Putamen (tissue), 1 donor: ENCODE measurements around the gene ADAMTS2.

Source experiments
- DNase-seq: peaks from one replicate; pipeline ENCODE4 v3.0.0-alpha.2; 2016; ENCODE audit warnings: low spot score

ADAMTS2 gene

DNA sequence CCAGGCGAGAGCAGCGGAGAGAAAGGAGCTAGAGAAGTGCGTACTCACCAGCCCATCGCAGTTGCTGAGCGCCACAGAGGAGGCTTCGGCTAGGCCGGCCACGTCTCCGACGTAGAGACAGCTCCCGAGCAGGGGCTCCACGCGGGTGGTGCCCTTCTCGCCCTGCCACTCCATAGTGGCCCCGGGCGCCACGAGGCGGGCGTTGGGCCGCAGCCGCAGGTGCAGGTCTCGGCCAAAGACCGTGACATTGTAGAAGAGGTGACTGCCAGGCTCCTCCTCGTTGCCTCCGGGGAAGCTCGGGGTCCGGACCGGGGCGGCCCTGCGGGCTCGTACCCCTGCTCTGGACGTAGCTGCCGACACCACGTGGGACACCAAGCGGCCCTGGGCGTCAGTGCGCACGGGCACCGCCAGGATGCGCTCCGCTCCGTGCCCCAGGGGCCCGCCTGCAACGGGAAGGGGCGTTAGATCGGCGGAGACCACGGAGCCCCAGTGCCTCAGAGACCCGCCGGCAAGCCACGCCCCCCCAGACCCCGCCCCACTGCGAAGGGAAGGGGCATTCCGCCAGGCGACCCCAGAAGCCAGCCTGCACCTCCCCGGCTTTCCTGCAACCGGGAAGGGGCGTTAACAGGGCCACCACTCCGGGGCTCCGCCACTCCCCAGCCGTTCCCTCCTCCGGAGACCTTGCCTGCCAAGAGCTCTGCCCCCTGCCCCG is 1.4 kb downstream of the ADAMTS2 start:
- DNase-seq = no peak

DNA sequence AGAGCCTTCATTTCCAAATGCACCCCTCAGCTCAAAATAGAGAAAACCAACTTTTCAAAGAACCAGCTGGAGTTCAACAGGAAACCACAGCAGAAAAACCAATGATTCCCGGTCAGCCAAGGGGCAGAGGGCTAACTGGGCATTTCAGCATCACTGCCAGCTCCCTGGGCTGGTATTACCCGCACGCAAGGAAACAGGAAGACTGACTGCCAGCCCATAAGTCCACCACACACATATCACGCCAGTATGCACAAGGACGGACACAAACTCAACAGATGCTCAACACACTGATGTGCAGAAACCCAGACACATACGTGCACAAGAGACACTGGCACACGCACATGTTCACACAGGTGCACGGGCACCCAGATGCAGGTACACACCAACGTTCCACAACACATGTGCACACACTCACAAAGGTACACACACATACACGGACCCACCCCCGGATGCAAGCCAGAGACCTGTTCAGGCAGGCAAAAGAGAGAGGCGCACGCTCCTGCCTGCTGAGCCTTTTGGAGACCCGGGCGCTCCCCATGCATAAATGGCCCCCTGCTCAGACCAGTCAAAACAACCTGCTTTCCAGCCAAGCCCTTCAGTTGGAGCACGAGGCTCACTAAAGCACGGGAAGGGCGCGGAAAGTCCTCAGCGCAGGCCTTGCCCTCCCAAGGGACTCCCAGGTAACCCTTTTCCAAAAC is 2.1 kb downstream of the ADAMTS2 start:
- DNase-seq = no peak

DNA sequence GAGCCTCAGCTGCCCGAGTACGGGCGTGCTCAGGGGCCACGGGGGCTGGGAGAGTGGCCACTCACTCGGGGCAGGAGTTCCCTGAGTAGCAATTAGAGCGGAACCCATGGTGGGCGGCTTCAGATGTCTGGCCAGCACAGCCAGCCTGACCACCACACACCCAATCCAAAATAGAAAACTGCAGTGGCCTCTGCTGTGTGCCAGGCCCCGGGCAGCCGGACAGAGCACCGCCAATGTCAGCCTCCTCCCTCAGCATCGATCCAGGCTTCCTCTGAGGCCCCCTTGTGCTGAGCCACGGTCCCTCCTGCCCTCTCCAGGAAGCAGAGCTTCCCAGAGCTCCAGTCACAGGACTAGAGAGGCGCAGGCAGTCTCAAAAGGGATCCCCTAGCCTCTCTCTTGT is 2.7 kb downstream of the ADAMTS2 start:
- DNase-seq = no peak

DNA sequence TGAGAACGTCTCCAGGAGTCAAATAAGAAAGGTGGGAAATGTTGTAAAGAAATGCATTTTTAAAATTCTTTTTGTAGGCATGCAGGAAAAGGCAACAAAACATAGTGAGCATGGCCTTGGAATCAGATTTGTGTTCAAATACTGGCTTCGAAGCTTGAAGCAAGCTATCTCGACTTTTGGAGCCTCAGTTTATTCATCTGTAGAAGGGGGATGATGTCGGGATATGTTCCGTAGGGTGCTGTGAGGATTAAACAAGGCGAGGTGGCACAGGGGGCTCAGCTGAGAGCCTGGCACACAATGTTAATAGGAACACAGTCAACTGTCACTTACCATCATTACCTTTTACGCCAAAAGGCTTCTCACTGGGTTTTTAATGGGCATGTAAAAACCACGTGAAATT is 4.8 kb downstream of the ADAMTS2 start:
- DNase-seq = no peak

DNA sequence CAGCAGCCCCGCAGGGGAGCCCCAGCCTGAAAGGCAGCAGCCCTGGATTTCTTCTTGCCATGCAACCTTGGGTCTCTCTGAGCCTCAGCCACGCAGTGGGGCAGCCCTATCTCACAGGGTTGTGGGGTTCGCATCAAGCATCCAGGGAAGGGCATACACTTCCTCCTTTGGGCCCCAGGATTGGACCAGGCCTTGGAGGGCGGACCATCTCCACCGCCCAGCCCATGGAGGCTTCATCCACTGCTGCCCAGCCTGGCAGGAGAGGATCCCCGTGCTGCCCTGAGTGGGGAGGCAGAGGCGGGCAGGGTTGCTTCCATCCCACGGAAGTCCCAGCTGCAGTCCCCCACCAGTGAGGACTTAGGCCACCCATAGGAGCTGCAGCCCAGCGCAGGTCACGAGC is 5.3 kb downstream of the ADAMTS2 start:
- DNase-seq = no peak

DNA sequence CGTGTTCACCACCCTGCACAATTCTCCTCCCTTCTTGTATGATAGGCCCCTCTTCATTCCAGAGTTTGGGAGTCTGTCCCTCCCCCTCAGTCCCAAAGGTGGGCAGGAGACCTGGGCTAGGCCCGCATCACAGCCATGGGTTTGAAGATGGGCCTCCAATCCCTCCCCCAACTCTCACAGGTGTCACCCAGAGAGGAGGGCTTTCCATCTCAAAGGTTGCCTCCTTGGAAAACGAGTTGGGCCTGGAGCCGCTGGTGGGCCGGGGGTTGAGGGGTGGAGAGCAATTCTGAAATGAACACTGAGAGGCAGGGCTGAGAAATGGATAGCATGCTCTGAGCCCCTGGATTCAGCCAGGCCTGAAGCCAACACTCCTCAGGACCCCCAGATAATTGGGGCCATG is 6.2 kb downstream of the ADAMTS2 start:
- DNase-seq = no peak

DNA sequence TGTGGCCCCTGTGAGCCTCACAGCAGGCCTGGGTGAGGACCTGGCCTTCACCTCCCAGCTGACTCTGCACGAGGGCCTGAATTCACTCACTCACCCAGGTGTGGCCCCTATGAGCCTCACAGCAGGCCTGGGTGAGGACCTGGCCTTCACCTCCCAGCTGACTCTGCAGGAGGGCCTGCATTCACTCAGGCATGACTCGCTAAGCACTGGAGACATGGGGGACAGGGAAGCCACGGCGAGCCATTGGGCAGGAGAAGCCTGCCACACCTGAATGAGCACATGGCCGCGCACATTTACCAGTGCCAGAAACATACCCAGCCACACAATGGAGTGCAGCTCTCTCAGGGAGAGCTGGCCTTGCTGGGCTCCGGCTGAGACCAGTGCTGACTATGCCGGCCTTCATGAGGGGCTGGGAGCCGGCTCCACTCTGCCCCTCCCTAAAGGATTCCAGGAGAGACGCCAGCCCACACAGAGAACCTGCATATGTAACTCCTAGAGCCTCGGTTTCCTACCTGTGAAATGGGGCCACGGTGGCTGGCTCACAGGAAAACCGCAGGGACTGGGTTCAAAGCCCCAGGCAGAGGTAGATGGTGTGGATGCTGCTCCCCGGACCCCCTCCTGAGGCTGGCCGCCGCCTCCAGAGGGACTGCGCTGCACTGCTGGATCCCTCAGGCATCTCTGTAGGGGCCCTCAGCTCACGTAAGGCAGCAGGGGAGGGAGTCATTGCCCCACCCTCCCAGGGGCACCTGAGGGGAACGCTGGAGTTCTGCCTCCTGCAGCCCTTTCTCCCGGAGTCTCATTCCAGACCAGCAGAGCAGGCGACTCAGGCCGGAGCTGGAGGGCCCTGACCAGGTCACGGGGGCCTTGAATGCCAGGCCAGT is 7.2 kb downstream of the ADAMTS2 start:
- DNase-seq = no peak

DNA sequence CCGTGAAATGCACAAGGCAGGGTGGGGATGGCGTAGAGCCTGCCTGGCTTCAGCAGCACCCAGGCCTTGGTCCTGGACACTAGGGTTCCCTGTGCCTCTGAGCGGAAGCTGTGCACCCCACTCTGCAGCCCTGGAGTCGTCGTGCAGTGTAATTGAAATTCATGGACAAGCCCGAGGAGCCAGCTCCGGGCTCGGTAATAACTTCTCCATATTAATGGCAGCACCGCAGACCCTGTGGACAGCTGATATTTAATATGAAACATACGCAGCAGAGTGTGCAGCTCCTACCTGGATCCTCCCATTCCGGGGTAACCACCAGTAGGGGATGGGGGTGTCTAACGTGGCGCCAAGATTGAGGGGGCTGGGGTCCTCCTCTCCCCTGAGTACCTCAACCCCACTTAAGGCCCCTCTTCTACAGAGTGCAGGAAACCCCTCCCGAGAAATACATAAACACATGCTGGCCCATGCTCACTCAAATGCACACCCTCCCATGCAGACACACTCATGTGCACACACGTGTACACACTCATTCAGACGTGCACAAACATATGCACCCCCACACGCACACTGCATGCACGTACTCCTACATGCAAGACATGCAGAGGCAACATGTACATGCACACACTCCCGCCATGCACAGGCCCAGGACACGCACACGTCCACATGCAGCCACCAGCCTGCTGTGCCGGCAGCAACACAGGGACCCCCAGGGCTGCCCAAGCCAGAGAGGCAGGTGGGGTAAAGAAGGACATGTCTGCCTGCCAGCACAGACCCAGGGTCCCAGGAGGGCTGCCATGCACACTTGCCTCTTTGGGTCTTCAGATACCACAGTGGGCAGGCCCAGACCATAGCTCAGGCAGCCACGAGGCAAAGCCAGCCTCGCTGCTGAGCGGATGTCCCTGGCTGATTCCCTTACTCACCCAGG is 8.1 kb downstream of the ADAMTS2 start:
- DNase-seq = no peak

DNA sequence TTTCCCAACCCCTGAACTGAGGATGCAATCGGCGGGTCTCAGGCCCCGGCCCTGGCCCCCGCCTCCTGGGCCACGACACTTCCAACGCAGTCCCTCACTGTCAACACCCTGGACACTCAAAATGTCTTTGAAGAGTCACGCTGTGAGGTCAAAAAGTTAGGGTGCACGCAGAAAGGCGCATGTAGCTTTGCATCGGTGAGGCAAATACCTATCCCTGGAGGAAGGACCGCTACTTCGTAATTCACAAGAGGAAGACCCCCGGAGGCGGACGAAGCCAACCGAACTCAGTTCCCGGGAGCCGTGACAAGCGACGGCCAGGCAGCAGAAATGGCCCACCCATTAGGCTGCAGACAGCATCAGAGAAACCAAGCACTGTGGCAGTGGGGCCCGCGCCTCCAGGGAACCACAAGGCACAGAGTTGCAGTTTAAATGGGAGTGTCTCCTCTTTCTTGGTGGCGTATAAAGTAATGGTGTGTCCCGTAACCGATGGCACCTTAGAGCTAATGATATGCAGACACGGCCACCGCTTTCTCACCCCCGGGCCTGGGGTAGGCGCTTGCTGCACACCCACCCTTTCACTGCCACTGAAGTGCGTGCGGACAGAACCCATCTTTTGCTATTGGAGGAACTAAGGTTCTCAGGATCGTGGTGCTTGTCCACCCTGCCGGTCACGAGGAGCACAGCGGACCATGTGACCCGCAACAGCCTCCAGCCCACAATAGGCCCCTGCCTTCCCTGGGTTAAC is 9.0 kb downstream of the ADAMTS2 start:
- DNase-seq = no peak

DNA sequence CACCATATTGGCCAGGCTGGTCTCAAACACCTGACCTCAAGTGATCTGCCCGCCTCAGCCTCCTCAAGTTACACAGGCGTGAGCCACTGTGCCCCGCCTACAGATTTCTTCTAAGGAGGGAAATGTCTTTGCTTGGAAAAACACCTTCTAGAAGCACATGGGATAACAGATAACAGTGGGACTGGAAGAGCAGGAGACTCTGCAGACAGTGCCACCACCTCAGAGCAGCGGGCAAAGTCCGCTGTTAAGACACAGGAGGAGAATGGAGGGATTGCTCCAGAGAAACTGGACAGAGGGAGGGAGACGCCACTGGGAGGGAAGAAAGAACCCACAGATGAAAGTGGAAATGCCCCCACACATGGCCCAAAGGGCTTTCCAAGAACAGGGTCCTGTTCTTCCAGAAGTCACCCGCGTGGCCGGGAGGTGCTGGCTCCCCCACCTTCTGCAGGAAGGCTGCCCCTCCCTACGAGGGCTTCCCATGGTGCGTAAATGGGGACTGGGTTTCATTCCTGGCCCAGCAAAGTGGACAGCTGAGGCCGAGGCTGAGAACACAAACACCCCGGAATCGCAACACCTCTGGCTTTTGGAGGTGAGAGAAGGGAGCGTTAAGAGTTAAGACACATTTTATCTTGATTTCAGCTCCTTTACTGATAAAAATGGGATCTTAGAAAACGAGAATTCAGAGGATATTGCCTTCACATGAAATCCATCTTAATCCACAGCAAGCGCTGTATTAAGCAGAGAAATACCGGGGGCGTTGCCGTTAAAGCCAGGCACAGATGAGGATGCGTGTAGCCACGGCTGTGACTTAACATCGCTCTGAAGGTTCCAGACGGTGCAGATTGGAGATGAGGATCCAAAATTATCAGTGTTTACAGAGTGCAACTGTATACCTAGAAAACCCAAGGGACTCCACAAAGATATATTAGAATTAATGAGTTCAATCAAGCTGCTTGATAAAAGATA is 11.2 kb downstream of the ADAMTS2 start:
- no peak for DNase-seq

DNA sequence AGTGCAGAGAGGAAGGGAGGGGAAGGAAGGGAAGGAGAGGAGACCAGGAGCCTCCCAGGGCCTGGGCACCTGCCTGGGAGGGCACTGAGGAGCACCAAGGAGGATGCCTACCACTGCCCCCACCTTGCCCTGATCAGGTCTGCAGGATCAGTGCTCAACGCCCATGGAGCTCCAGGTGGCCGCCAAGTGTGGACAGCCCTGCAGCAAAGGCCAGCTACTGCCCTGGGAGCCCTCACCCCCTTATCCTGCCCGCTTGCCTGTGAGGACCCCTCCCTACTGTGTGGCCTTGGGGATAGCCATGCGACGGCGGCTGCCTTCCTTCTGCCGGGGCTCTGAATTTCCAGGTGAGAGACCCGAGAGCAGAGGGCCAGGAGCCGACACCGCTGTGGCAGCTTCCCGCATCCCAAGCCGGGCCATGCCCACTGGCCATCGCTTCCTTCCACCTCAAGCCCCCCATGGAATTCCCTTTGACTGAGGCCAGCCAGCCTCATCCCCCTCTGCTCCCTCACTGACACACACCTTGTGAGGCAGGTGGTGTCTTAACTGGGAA is 12.4 kb downstream of the ADAMTS2 start:
- DNase-seq = no peak

DNA sequence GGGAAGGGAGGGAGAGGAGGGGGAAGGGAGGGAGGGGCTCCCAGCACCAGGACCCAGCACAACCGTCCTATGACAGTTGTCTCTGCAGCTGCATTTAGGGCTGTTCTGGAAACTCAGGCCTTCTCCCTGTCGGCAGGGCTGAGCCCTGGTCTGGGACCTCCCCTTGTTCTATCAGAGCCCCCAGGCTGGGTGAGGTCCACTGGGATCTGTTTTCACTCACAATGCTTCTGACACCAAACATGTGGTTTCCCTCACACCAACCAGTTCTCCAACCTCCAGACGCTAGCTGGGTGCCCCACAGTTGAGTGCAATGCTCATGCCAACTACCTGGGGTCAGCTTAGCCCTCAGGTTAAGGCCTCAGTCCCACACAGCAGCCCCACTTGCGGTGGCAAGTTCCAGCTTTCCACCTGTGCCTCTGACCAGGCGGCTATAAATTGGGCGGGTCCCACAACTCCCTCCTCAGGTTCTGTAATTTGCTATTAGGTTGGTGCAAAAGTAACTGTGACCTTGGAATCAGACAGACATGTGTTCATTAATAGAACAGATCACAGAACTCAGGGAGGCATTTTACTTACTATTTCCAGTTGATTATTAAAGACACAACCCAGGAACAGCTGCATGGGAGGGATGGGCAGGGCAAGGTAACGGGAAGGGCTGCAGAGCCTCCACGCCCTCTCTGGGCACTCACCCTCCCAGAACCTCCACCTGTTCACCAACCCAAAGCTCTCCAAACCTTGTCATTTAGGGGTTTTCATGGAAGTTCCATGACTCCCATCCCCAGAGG is 13.5 kb downstream of the ADAMTS2 start:
- DNase-seq = no peak

DNA sequence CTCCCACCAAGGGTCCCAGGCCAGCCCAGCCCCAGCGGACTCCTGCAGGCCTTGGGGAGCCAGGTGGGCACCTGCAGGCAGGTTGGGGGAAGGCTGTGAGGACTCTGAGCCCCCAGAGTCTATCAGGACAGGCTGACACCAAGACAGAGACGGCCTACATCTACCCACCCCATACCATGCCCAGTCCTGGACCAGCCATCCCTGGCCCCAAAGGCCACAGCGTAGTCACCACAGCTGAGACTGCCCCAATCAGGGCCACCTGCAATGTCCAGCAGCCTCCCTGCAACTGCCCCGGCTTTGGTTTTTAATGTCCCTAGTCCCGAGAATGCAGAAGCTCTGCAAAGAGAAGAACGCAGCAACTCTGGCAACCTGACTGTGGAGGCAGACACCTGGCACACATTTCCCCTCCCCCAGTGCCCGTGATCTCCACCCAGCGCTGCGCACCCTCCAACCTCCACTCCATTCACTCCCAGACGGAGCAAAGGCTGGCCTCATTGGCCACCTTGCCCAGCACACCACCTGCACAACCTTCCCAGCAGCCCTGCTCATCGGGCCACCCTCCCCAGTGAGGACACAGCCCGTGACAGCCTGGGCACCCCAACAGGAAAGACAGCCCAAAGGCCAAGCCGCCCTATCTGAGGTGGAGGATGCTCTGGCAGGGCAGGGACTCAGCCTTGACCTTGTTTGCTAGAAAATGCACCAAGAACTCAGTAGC is 14.9 kb downstream of the ADAMTS2 start:
- DNase-seq = no peak

DNA sequence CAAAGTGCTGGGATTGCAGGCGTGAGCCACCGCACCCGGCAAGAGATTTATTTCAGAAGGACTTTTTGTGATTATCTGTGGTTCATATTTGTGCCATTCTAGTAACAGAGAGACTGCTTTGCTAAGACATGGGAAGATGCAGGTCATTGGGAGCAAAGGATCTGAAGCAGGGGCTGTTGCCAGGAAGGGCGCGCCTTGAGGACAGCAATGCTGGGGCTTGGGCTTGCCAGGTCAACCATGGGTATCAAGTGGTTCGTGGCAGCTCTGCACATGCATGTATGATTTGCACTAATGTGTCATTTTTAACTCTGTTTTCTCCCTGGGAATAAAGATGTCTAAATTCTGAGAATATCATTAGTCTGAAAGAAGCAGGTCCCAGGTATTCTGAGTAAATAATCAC is 17.0 kb downstream of the ADAMTS2 start:
- no peak for DNase-seq

DNA sequence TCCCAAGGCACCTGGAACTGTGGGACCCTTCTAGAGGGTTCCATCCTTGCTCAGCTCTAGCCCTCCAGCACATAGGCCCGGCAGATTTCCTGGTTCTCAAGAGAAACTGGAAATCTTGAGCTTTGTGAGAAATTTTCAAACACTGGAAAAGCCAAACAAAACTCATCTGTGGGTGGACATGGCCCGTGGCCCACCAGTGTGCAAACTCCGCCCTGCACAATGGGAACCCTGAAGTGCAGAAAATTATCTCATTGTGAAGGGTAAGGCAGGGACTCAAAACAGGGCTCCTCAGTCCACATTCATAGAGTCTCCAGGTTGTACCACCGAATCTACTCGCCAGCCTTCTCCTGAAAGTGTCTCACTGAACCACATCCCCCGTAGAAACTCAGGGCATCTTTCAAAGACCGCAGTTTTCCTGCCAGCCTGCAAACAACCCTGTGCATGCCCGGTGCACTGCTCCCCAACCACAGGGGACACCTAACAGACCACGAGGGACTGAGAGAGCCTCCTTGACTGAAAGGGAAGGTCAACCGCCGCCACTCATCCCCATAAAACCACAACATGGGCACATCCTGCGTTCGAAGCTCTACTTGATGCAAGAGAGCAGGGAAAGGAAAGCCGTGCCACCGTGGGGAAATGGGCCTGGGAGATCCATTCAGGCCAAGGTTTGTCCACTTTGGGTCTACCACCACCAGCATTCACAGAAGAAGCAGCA is 18.1 kb downstream of the ADAMTS2 start:
- no peak for DNase-seq

DNA sequence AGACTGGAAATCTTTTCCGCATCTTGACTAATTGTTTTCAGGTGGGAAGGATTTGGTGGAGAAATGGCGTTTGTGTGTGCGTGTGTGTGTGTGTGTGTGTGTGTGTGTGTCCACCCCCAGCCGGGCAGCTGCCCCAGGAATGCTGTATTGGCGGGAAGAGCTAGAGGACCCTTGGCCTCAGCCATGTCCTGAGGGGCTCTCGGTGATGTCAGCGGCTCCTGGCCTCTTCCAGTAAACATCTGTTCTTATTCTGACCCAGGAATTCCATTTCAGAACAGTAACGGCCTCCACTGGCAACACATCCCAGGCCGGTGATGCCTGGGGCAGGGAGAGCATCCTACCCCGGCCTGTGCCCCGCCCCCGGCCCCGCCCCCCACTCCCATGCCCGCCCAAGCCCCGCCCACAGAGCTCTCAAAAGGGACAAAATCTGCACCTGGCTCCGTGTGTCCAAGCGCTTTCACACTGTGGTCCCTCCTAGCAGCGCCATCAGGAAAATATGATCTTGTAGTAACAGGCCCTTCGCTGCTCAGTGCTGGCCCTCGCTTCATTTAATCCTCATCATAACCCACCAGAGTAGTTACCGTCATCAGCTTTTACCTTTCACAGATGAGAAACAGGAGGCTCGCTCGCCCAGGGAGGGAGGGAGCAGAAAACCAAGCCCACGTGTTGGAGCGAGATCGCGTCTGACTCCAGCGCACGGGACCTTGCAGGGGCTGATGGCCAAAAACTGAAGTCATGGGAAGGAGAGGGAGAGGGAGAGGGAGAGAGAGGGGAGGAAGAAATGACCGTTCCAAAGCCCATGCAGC is 18.9 kb downstream of the ADAMTS2 start:
- no peak for DNase-seq
